Kidney (tissue), 14 donors: ENCODE results near the gene SEZ6L. TPM values are rescaled to one million over a fixed set of nuclear protein-coding genes. Genes with fewer than 3 reads are reported as not detected.

Experiments
- DNase-seq, 5 donors: peaks; one replicate each; pipeline ENCODE4 v3.0.0-alpha.2; 2013 to 2020
- FAIRE-seq: peaks from 2 replicates; lab custom pipeline; 2012; peaks lifted over from hg19 to GRCh38; lab: Jason Lieb, UNC
- H3K27ac ChIP-seq, 2 donors: one replicate each; pipeline ENCODE4 v1.7.0; 2013; ENCODE audit warnings: low read depth in 2 of 2, low read length in 2 of 2, inconsistent platforms in 1 of 2
- H3K27me3 ChIP-seq: one replicate; pipeline ENCODE4 v1.7.1; 2013; ENCODE audit warnings: low read length, inconsistent platforms; ENCODE audit not compliant: control insufficient read depth, insufficient read depth
- H3K36me3 ChIP-seq, 3 donors: one replicate each; pipeline versions ENCODE4 v1.7.0 to v1.7.1; 2013; ENCODE audit warnings: low read length in 3 of 3, control low read depth in 1 of 3, inconsistent platforms in 1 of 3; ENCODE audit not compliant: insufficient read depth in 3 of 3, control insufficient read depth in 2 of 3
- H3K4me1 ChIP-seq, 3 donors: one replicate each; pipeline versions ENCODE4 v1.7.0 to v1.7.1; 2013; ENCODE audit warnings: low read length in 3 of 3, inconsistent platforms in 1 of 3, low read depth in 1 of 3; ENCODE audit not compliant: control insufficient read depth in 2 of 3, insufficient read depth in 2 of 3
- H3K4me3 ChIP-seq, 3 donors: one replicate each; pipeline versions ENCODE4 v1.7.0 to v1.8.1; 2013; ENCODE audit warnings: low read length in 3 of 3, control low read depth in 1 of 3, inconsistent platforms in 1 of 3
- H3K9ac ChIP-seq, 3 donors: one replicate each; pipeline versions ENCODE4 v1.7.0 to v1.7.1; 2013; ENCODE audit warnings: low read length in 3 of 3, control low read depth in 1 of 3, inconsistent platforms in 1 of 3
- H3K9me3 ChIP-seq, 3 donors: one replicate each; pipeline versions ENCODE4 v1.7.0 to v1.7.1; 2013; ENCODE audit warnings: low read length in 3 of 3, control low read depth in 1 of 3, inconsistent platforms in 1 of 3; ENCODE audit not compliant: control insufficient read depth in 2 of 3, insufficient read depth in 1 of 3
- intact Hi-C: fragments of 100-400 bp; cut with DNase I; formaldehyde crosslinking; loops from one replicate; pipeline ENCODE4 v1.11.1; 2022
- polyA plus RNA-seq: library from polyadenylated mRNA; stranded (reverse); fragments of 350-450 nt; fragmentation: Illumina TruSeq; extraction: RNeasy Lipid Tissue Mini Kit (QIAGEN cat#74804); gene quantifications from one replicate; pipeline ENCODE4 v1.2.3, GENCODE V29; 2014; ENCODE audit warnings: low read depth, low replicate concordance; ENCODE audit not compliant: insufficient read depth
- total RNA-seq: library from RNA; stranded (reverse); fragmentation: NEBNext Ultra II Directional; extraction: Animal tissue kit (Norgen Biotek cat#: 25700); gene quantifications from one replicate; pipeline ENCODE4 v1.2.1, GENCODE V29; 2021
- TF ChIP-seq, protein P1 (sequence below): IDR thresholded peaks from 3 replicates; pipeline ENCODE4 v1.5.1; 2012; ENCODE audit warnings: mild to moderate bottlenecking, moderate library complexity, borderline replicate concordance; ENCODE audit not compliant: insufficient read depth; ENCODE audit errors: extremely low read depth
- donor health status: control.
- donor health status: control.
- donor health status: control.
- donor health status: control.
- donor health status: control.
- donor health status: DM: yes; HTN: yes; CAD: no.
- donor health status: Normal renal cell carcinoma (clear cell type).

Gene SEZ6L
- total and polyA plus RNA-seq, 2 donors from 2014 or later, result 0.09 to 0.19 TPM

DNA sequence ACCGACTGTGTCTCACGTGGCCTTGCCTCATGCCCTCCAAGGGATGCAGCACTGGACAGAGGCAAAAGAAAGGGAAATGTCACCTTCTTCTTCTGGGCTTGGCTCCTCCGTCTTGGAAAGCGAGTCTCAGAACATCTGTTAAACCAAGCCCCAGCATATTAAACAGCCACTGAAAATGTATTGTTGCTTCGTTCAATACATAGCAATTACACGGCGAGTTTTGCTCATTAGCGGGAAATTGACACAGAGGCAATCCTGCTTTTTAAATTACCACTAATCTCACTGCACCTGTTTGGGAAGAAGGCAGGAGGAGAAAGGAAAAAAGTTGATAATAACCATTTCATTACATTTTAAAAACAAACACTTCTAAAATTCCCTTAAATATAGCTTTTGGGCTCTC lies 72.1 kb downstream of the SEZ6L start:
- FAIRE-seq (no peak), DNase-seq (no peak)
- H3K36me3 ChIP-seq, result no peaks in the 10 kb centered on the region
- no peaks in the 10 kb centered on the region for H3K9me3 ChIP-seq
- no peak overlapping the region for H3K4me3 ChIP-seq
- TF ChIP-seq, protein P1, sequence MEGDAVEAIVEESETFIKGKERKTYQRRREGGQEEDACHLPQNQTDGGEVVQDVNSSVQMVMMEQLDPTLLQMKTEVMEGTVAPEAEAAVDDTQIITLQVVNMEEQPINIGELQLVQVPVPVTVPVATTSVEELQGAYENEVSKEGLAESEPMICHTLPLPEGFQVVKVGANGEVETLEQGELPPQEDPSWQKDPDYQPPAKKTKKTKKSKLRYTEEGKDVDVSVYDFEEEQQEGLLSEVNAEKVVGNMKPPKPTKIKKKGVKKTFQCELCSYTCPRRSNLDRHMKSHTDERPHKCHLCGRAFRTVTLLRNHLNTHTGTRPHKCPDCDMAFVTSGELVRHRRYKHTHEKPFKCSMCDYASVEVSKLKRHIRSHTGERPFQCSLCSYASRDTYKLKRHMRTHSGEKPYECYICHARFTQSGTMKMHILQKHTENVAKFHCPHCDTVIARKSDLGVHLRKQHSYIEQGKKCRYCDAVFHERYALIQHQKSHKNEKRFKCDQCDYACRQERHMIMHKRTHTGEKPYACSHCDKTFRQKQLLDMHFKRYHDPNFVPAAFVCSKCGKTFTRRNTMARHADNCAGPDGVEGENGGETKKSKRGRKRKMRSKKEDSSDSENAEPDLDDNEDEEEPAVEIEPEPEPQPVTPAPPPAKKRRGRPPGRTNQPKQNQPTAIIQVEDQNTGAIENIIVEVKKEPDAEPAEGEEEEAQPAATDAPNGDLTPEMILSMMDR, result no peak
- intact Hi-C loops, result no loop called here
- H3K4me1 ChIP-seq, result no peaks in the 10 kb centered on the region
- no peak overlapping the region for H3K27ac ChIP-seq
- H3K27me3 ChIP-seq, result no peaks in the 10 kb centered on the region
- H3K9ac ChIP-seq, result no peak overlapping the region

DNA sequence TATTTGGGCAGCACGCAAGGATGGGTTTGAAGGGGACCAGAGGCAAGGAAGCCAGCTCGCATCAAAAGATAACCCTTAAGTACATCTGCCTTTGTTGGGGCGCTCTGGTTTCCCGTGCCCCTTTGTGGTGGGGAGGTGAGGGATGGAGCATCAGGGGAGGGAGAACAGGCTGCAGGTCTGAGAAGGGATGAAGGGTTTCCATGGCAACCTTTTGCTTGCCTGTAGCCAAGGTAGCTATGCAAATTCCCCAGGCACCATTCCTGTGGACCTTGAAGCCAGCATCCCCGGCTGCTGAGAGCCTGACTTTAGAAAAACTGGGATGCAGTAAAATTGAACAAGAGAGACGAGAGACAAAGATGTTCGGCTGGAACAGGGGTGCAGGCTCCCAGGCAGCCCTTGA lies 75.7 kb downstream of the SEZ6L start:
- no peak for FAIRE-seq
- TF ChIP-seq, protein P1, result no peak

DNA sequence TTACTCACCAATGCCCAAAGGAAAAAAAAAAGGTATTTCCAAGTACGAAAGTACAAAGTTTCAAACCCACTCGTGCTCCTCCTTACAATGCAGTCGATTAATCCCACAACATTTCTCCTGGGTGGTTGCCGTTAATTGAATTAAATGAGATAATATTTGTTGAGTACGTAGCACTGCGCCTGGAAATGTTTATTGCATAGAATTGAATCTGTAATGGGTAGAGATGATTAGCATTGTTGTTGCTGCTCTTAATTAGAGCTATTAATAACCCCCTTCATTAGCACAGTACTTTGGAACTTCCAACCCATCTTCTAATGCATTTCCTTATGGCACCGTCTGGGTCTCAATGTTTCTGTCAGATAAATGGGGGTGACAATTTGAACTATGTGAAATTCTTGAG lies 77.3 kb downstream of the SEZ6L start:
- H3K9me3 ChIP-seq, result peaks cover 0 to 5% (median 0%) of the 10 kb centered on the region in 3 donors
- DNase-seq, result no peak
- intact Hi-C loops, result no loop called here
- H3K9ac ChIP-seq, result no peak overlapping the region
- H3K4me3 ChIP-seq, result no peak overlapping the region
- no peaks in the 10 kb centered on the region for H3K4me1 ChIP-seq
- no peak for FAIRE-seq
- no peaks in the 10 kb centered on the region for H3K36me3 ChIP-seq
- H3K27ac ChIP-seq, result no peak overlapping the region
- TF ChIP-seq, protein P1, result no peak
- H3K27me3 ChIP-seq, result no peaks in the 10 kb centered on the region

More for the DNA sequence above, 75.7 kb downstream of the SEZ6L start:
- no peaks in the 10 kb centered on the region for H3K9me3 ChIP-seq
- no peak overlapping the region for H3K27ac ChIP-seq
- no peaks in the 10 kb centered on the region for H3K4me1 ChIP-seq
- no peak overlapping the region for H3K4me3 ChIP-seq
- no peak overlapping the region for H3K9ac ChIP-seq
- intact Hi-C loops, result no loop called here
- H3K36me3 ChIP-seq, result no peaks in the 10 kb centered on the region
- DNase-seq, result no peak
- H3K27me3 ChIP-seq, result no peaks in the 10 kb centered on the region

DNA sequence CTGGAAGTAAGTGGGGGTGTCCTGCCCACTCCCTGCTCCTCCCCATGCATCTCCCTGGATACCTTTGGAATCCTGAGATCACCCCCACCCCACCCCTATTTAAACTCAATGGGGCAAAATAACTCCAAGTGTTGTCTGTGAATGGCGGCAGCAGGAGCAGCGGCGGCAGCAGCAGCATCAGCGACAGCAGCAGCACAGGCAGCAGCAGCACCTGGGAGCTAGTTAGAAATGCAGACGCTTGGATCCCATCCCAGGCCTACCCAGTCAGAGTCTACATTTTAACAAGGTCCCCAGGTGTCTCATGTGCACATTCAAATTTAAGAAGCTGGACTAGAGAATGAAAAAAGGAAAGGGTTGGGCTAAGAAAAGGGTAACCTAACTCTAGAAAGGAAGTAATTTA lies 82.6 kb downstream of the SEZ6L start:
- no peak overlapping the region for H3K4me3 ChIP-seq
- FAIRE-seq, result no peak
- intact Hi-C loops, result no loop called here
- no peaks in the 10 kb centered on the region for H3K36me3 ChIP-seq
- H3K9me3 ChIP-seq, result peaks cover 0 to 5% (median 0%) of the 10 kb centered on the region in 3 donors
- H3K27me3 ChIP-seq, result no peaks in the 10 kb centered on the region
- TF ChIP-seq, protein P1, result no peak
- no peak for DNase-seq
- H3K9ac ChIP-seq, result no peak overlapping the region
- H3K27ac ChIP-seq, result no peak overlapping the region
- H3K4me1 ChIP-seq, result no peaks in the 10 kb centered on the region
